ENCODE results near the gene PATL1. TPM values are rescaled to one million over a fixed set of nuclear protein-coding genes. Genes with fewer than 3 reads are reported as not detected.
A peak's percentile ranks its signal among the peaks of the same experiment; 100 is the strongest.

PATL1 gene
- total RNA-seq, 1 donor from 2014 or later = 8.9 TPM

GRCh38 chr11:59614277-59615119 lies 54.3 kb downstream of the PATL1 start:
- DNase-seq (ENCODE audit: low read depth in 2 of 2) = peak; percentile 15 to 52

GRCh38 chr11:59611570-59612565 lies 57.0 kb downstream of the PATL1 start:
- DNase-seq (ENCODE audit: low read depth in 2 of 2) = peak in 1 of 2 donors; percentile 54

GRCh38 chr11:59610289-59610688 lies 58.5 kb downstream of the PATL1 start:
- no peak for DNase-seq (ENCODE audit: low read depth in 2 of 2)

- no peak for DNase-seq (ENCODE audit: low read depth in 2 of 2)
These were observed 61.0 kb downstream of the PATL1 start for GRCh38 chr11:59607703-59608454.

GRCh38 chr11:59602432-59602831 lies 66.4 kb downstream of the PATL1 start:
- no peak for DNase-seq (ENCODE audit: low read depth in 2 of 2)

- no peak for DNase-seq (ENCODE audit: low read depth in 2 of 2)
These were observed 67.0 kb downstream of the PATL1 start for GRCh38 chr11:59601788-59602187.

- DNase-seq (ENCODE audit: low read depth in 2 of 2) = no peak
These were observed 68.2 kb downstream of the PATL1 start for GRCh38 chr11:59600636-59601035.

GRCh38 chr11:59600234-59600633 lies 68.6 kb downstream of the PATL1 start:
- no peak for DNase-seq (ENCODE audit: low read depth in 2 of 2)

GRCh38 chr11:59598961-59599360 lies 69.9 kb downstream of the PATL1 start:
- DNase-seq (ENCODE audit: low read depth in 2 of 2) = no peak

Other genes with a start within 250 kb of the PATL1 start
- not detected in 2 replicates for gene OR5A2, start 242.6 kb downstream of the PATL1 start, total RNA-seq
- gene OR5A1, start 232.6 kb downstream of the PATL1 start, total RNA-seq = not detected in 2 replicates
- gene OR4D6, start 212.1 kb downstream of the PATL1 start, total RNA-seq = not detected in 2 replicates
- not detected in 2 replicates for gene OR4D10, start 195.7 kb downstream of the PATL1 start, total RNA-seq
- gene OR4D11, start 165.5 kb downstream of the PATL1 start, total RNA-seq = not detected in 2 replicates
- not detected in 2 replicates for gene OR4D9, start 157.5 kb downstream of the PATL1 start, total RNA-seq
- 31.2 and 65.9 TPM in 2 replicates for gene OSBP, start 53.3 kb downstream of the PATL1 start, total RNA-seq
- gene OR10V1, start 44.8 kb upstream of the PATL1 start, total RNA-seq = not detected in 2 replicates
- 59.1 and 86.3 TPM in 2 replicates for gene STX3, start 86.3 kb upstream of the PATL1 start, total RNA-seq
- gene MRPL16, start 141.7 kb upstream of the PATL1 start, total RNA-seq = 19.4 and 25.5 TPM in 2 replicates
- not detected in 2 replicates for gene CBLIF, start 176.5 kb upstream of the PATL1 start, total RNA-seq
- gene TCN1, start 197.4 kb upstream of the PATL1 start, total RNA-seq = not detected in 2 replicates
- gene OOSP3, start 209.7 kb upstream of the PATL1 start, total RNA-seq = not detected in 2 replicates